Osteoblast (primary cell): ENCODE measurements around the gene STAT2. TPM values are rescaled to one million over a fixed set of nuclear protein-coding genes. Genes with fewer than 3 reads are reported as not detected.
"Not testable (repeated sequence)": the region's sequence is repeated elsewhere in the genome, so short reads cannot be mapped to it uniquely, and the experiment has no call there.

Source experiments
- DNase-seq: peaks from one replicate; pipeline ENCODE4 v3.0.0; 2011; ENCODE audit warnings: low spot score, mixed read lengths; ENCODE audit not compliant: insufficient read length; ENCODE audit errors: missing footprints
- H2AFZ ChIP-seq: 2 replicates; pipeline ENCODE4 v1.6.0; 2011; ENCODE audit warnings: mild to moderate bottlenecking, low read length
- H3K27ac ChIP-seq: 2 replicates; pipeline ENCODE4 v1.5.1; 2011; ENCODE audit warnings: mild to moderate bottlenecking, low read depth, low read length, moderate library complexity
- H3K27me3 ChIP-seq: 2 replicates; pipeline ENCODE4 v1.6.0; 2012; ENCODE audit warnings: mild to moderate bottlenecking, control low read depth, inconsistent platforms, low read length, moderate library complexity; ENCODE audit not compliant: insufficient read depth
- H3K36me3 ChIP-seq: 2 replicates; pipeline ENCODE4 v1.5.1; 2011; ENCODE audit warnings: mild to moderate bottlenecking, low read length, control low read depth, moderate library complexity; ENCODE audit not compliant: insufficient read depth
- H3K4me1 ChIP-seq: 2 replicates; pipeline ENCODE4 v1.5.1; 2011; ENCODE audit warnings: mild to moderate bottlenecking, low read length, control low read depth, moderate library complexity; ENCODE audit not compliant: insufficient read depth
- H3K4me2 ChIP-seq: 2 replicates; pipeline ENCODE4 v1.6.0; 2011; ENCODE audit warnings: mild to moderate bottlenecking, low read length; ENCODE audit not compliant: insufficient read depth
- H3K4me3 ChIP-seq: fragments of 200-600 bp; sonication (generic); 3 replicates; pipeline ENCODE4 v1.5.1; 2012; ENCODE audit warnings: mild to moderate bottlenecking, low read length, inconsistent platforms; ENCODE audit not compliant: insufficient read depth
- H3K79me2 ChIP-seq: 2 replicates; pipeline ENCODE4 v1.6.0; 2012; ENCODE audit warnings: mild to moderate bottlenecking, low read length, control low read depth, inconsistent platforms; ENCODE audit not compliant: insufficient read depth
- H3K9me3 ChIP-seq: 2 replicates; pipeline ENCODE4 v1.5.1; 2011; ENCODE audit warnings: low read depth, low read length, control low read depth
- H4K20me1 ChIP-seq: 2 replicates; pipeline ENCODE4 v1.6.0; 2012; ENCODE audit warnings: mild to moderate bottlenecking, low read length, control low read depth; ENCODE audit not compliant: insufficient read depth
- CTCF ChIP-seq: IDR thresholded peaks from 2 replicates; pipeline ENCODE4 v1.5.1; 2011; ENCODE audit warnings: mild to moderate bottlenecking, low read depth, low read length, moderate library complexity; ENCODE audit errors: extremely low read depth
- total RNA-seq: library from RNA; depleted of rRNA; stranded (reverse); fragments of >200 nt; gene quantifications from 2 replicates; pipeline ENCODE4 v1.2.3, GENCODE V29; 2012

STAT2 gene
- 567 and 652 TPM in 2 replicates for total RNA-seq

- peaks cover 16% of the 10 kb centered on the region for H3K4me1 ChIP-seq
- no peak for TF ChIP-seq CTCF
- no peaks in the 10 kb centered on the region for H3K9me3 ChIP-seq
- peak within 1 kb of the TSS; percentile 96 for H3K4me3 ChIP-seq
- no peaks in the 10 kb centered on the region for H3K27me3 ChIP-seq
- H3K4me2 ChIP-seq = peak within 1 kb of the TSS; percentile 82
- H3K27ac ChIP-seq = peak within 1 kb of the TSS; percentile 89
- peak; percentile 97 for DNase-seq
- peak within 1 kb of the TSS; percentile 90 for H2AFZ ChIP-seq
- peaks cover 15% of the 10 kb centered on the region for H3K36me3 ChIP-seq
- peaks cover 44% of the 10 kb centered on the region for H3K79me2 ChIP-seq
- peaks cover 17% of the 10 kb centered on the region for H4K20me1 ChIP-seq
Measured at GRCh38 chr12:56359851-56360767, at the start of gene STAT2. Gene STAT2, minus strand, starts transcription at chr12:56360107. Its CDS starts 3,536 bp downstream, at chr12:56356571.

GRCh38 chr12:56408799-56409417 lies 49.0 kb upstream of the STAT2 start:
- H3K4me2 ChIP-seq = no peak overlapping the region
- H3K4me1 ChIP-seq = no peaks in the 10 kb centered on the region
- no peaks in the 10 kb centered on the region for H4K20me1 ChIP-seq
- TF ChIP-seq CTCF = no peak
- no peak for DNase-seq
- no peak overlapping the region for H2AFZ ChIP-seq
- H3K27ac ChIP-seq = no peak overlapping the region
- H3K27me3 ChIP-seq = no peaks in the 10 kb centered on the region
- no peaks in the 10 kb centered on the region for H3K36me3 ChIP-seq
- H3K79me2 ChIP-seq = no peaks in the 10 kb centered on the region
- H3K4me3 ChIP-seq = no peak overlapping the region
- H3K9me3 ChIP-seq = no peaks in the 10 kb centered on the region

- not testable (repeated sequence) for H2AFZ ChIP-seq, H4K20me1 ChIP-seq, H3K9me3 ChIP-seq, H3K27ac ChIP-seq, H3K4me3 ChIP-seq, H3K4me1 ChIP-seq, H3K27me3 ChIP-seq, H3K4me2 ChIP-seq, H3K79me2 ChIP-seq, H3K36me3 ChIP-seq, DNase-seq
Measured at GRCh38 chr12:56404227-56404626, 44.3 kb upstream of the STAT2 start.

GRCh38 chr12:56401612-56402011 lies 41.7 kb upstream of the STAT2 start:
- not testable (repeated sequence) for H3K4me2 ChIP-seq, H2AFZ ChIP-seq, H3K36me3 ChIP-seq, H4K20me1 ChIP-seq, H3K27ac ChIP-seq, H3K4me1 ChIP-seq, H3K9me3 ChIP-seq, DNase-seq, H3K79me2 ChIP-seq, H3K27me3 ChIP-seq, H3K4me3 ChIP-seq

GRCh38 chr12:56401125-56401524 lies 41.2 kb upstream of the STAT2 start:
- H3K79me2 ChIP-seq, H3K4me2 ChIP-seq, DNase-seq, H3K36me3 ChIP-seq, H3K27ac ChIP-seq, H4K20me1 ChIP-seq, H3K4me1 ChIP-seq, H3K27me3 ChIP-seq, H3K4me3 ChIP-seq, H3K9me3 ChIP-seq, H2AFZ ChIP-seq: not testable (repeated sequence)

- H3K27ac ChIP-seq, DNase-seq, H3K4me3 ChIP-seq, H2AFZ ChIP-seq, H3K36me3 ChIP-seq, H4K20me1 ChIP-seq, H3K79me2 ChIP-seq, H3K27me3 ChIP-seq, H3K4me2 ChIP-seq, H3K4me1 ChIP-seq, H3K9me3 ChIP-seq: not testable (repeated sequence)
Measured at GRCh38 chr12:56399466-56399865, 39.6 kb upstream of the STAT2 start.
